Thymus (tissue), 11 donors: ENCODE data around the gene RPS24. TPM values are rescaled to one million over a fixed set of nuclear protein-coding genes. Genes with fewer than 3 reads are reported as not detected.

Experiments
- DNase-seq, 9 donors: peaks; one replicate each; pipeline ENCODE4 v3.0.0-alpha.2; 2013; ENCODE audit warnings: low spot score in 9 of 9, low read depth in 6 of 9, missing footprints in 1 of 9
- H3K27ac ChIP-seq, 2 donors: one replicate each; pipeline ENCODE4 v1.5.1; 2013; ENCODE audit warnings: control low read depth in 1 of 2, low read depth in 1 of 2, low read length in 1 of 2, mild to moderate bottlenecking in 1 of 2, moderate library complexity in 1 of 2
- H3K27me3 ChIP-seq, 2 donors: one replicate each; pipeline ENCODE4 v1.5.1; 2013; ENCODE audit warnings: low read length in 1 of 2; ENCODE audit not compliant: control insufficient read depth in 2 of 2, insufficient read depth in 1 of 2
- H3K36me3 ChIP-seq, 2 donors: one replicate each; pipeline ENCODE4 v1.5.1; 2013; ENCODE audit warnings: low read length in 1 of 2, mild to moderate bottlenecking in 1 of 2, moderate library complexity in 1 of 2; ENCODE audit not compliant: control insufficient read depth in 2 of 2, insufficient read depth in 2 of 2
- H3K4me1 ChIP-seq, 2 donors: one replicate each; pipeline ENCODE4 v1.5.1; 2013; ENCODE audit warnings: low read length in 2 of 2; ENCODE audit not compliant: control insufficient read depth in 2 of 2, insufficient read depth in 2 of 2
- H3K4me3 ChIP-seq, 2 donors: one replicate each; pipeline ENCODE4 v1.5.1; 2013; ENCODE audit warnings: low read length in 2 of 2, control low read depth in 1 of 2, mild to moderate bottlenecking in 1 of 2
- H3K9me3 ChIP-seq, 2 donors: one replicate each; pipeline ENCODE4 v1.5.1; 2013; ENCODE audit warnings: low read length in 1 of 2, mild to moderate bottlenecking in 1 of 2; ENCODE audit not compliant: control insufficient read depth in 2 of 2, insufficient read depth in 1 of 2
- WGBS: extraction: QIAGEN DNeasy Blood & Tissue Kit; methylation state at CpG from one replicate; pipeline ENCODE4 v1.1.7; 2013; 5-methylcytosine and 5-hydroxymethylcytosine counted together
- polyA plus RNA-seq: library from polyadenylated mRNA; stranded (reverse); fragments of 200-250 nt; gene quantifications from one replicate; pipeline ENCODE4 v1.2.3, GENCODE V29; 2013
- total RNA-seq: library from RNA; stranded (reverse); fragments of 120-200 nt; gene quantifications from one replicate; pipeline ENCODE4 v1.2.4, GENCODE V29; 2013
- donor health status: healthy.

RPS24 gene
- total and polyA plus RNA-seq, 2 donors = 6,310 to 8,229 TPM

GRCh38 chr10:78015546-78015945 is 18.1 kb upstream of the RPS24 start:
- peaks cover 75 to 84% of the 10 kb centered on the region in 2 donors for H3K36me3 ChIP-seq
- 96% methylated on average over 5 of the region's 5 CpGs for WGBS

GRCh38 chr10:78017856-78018255 is 15.8 kb upstream of the RPS24 start:
- Histone ChIP-seq H3K4me3 (no peak overlapping the region), H3K36me3 (peaks cover 73 to 85% of the 10 kb centered on the region in 2 donors), H3K27ac (no peak overlapping the region), H3K9me3 (no peaks in the 10 kb centered on the region), H3K4me1 (no peaks in the 10 kb centered on the region), H3K27me3 (no peaks in the 10 kb centered on the region)
- WGBS = 96% methylated on average over 5 of the region's 5 CpGs
- DNase-seq = no peak

More at GRCh38 chr10:78015546-78015945, 18.1 kb upstream of the RPS24 start:
- Histone ChIP-seq H3K27ac (no peak overlapping the region), H3K27me3 (no peaks in the 10 kb centered on the region), H3K9me3 (no peaks in the 10 kb centered on the region), H3K4me3 (no peak overlapping the region), H3K4me1 (no peaks in the 10 kb centered on the region)
- no peak for DNase-seq

GRCh38 chr10:78019264-78019663 is 14.4 kb upstream of the RPS24 start:
- H3K4me3 ChIP-seq = no peak overlapping the region
- no peaks in the 10 kb centered on the region for H3K9me3 ChIP-seq
- H3K36me3 ChIP-seq = peaks cover 80 to 85% of the 10 kb centered on the region in 2 donors
- H3K4me1 ChIP-seq = no peaks in the 10 kb centered on the region
- H3K27me3 ChIP-seq = no peaks in the 10 kb centered on the region
- no peak overlapping the region for H3K27ac ChIP-seq
- no peak for DNase-seq
- WGBS = 98% methylated on average over 3 of the region's 3 CpGs

GRCh38 chr10:78021201-78021600 is 12.5 kb upstream of the RPS24 start:
- H3K36me3 ChIP-seq = peaks cover 85 to 91% of the 10 kb centered on the region in 2 donors
- no peaks in the 10 kb centered on the region for H3K4me1 ChIP-seq
- no peak overlapping the region for H3K27ac ChIP-seq
- H3K4me3 ChIP-seq = no peak overlapping the region
- H3K27me3 ChIP-seq = no peaks in the 10 kb centered on the region
- no peak for DNase-seq
- no peaks in the 10 kb centered on the region for H3K9me3 ChIP-seq
- WGBS = 97% methylated on average over 2 of the region's 2 CpGs

- no peak overlapping the region for H3K4me3 ChIP-seq
- 98% methylated on average over 3 of the region's 3 CpGs for WGBS
- H3K36me3 ChIP-seq = peaks cover 71% of the 10 kb centered on the region in 2 donors
- H3K4me1 ChIP-seq = peaks cover 6 to 7% of the 10 kb centered on the region in 2 donors
- H3K9me3 ChIP-seq = no peaks in the 10 kb centered on the region
- no peak for DNase-seq
- no peak overlapping the region for H3K27ac ChIP-seq
- H3K27me3 ChIP-seq = no peaks in the 10 kb centered on the region
Observed at GRCh38 chr10:78023741-78024140, 9.9 kb upstream of the RPS24 start.

GRCh38 chr10:78025685-78026364 is 7.8 kb upstream of the RPS24 start:
- H3K36me3 ChIP-seq = peaks cover 53 to 54% of the 10 kb centered on the region in 2 donors
- H3K4me3 ChIP-seq = no peak overlapping the region
- no peak for DNase-seq
- WGBS = 97% methylated on average over 8 of the region's 8 CpGs
- no peaks in the 10 kb centered on the region for H3K9me3 ChIP-seq
- H3K27me3 ChIP-seq = no peaks in the 10 kb centered on the region
- H3K27ac ChIP-seq = no peak overlapping the region
- H3K4me1 ChIP-seq = peaks cover 7 to 9% of the 10 kb centered on the region in 2 donors

GRCh38 chr10:78028438-78029268 is 5.0 kb upstream of the RPS24 start:
- WGBS = 46% methylated on average over 36 of the region's 36 CpGs

GRCh38 chr10:78029269-78030226 is 4.1 kb upstream of the RPS24 start, which contains the start of gene POLR3A:
POLR3A (minus strand) TSS chr10:78029515; CDS start chr10:78029407, 108 bp downstream.
- Histone ChIP-seq H3K9me3 (no peaks in the 10 kb centered on the region), H3K4me1 (peaks cover 9 to 11% of the 10 kb centered on the region in 2 donors), H3K27ac (peak within 1 kb of the TSS; percentile 83 to 88), H3K4me3 (peak within 1 kb of the TSS; percentile 88 to 100), H3K27me3 (no peaks in the 10 kb centered on the region), H3K36me3 (peaks cover 18 to 22% of the 10 kb centered on the region in 2 donors)
- DNase-seq = peak; percentile 86 to 97 (median 89)
- WGBS = under 1% methylated on average over 35 of the region's 35 CpGs

More at GRCh38 chr10:78028438-78029268, 5.0 kb upstream of the RPS24 start:
- peak in 4 of 9 donors; percentile 8 to 44 (median 24) for DNase-seq
- Histone ChIP-seq H3K4me3 (peak overlapping the region; percentile 88 to 100), H3K27me3 (no peaks in the 10 kb centered on the region), H3K4me1 (peaks cover 7 to 9% of the 10 kb centered on the region in 2 donors), H3K9me3 (no peaks in the 10 kb centered on the region), H3K36me3 (peaks cover 27% of the 10 kb centered on the region in 2 donors), H3K27ac (peak overlapping the region; percentile 83 to 88)
